ENCODE data around the gene MAD1L1. TPM values are rescaled to one million over a fixed set of nuclear protein-coding genes. Genes with fewer than 3 reads are reported as not detected.
"Not testable (repeated sequence)": the region's sequence is repeated elsewhere in the genome, so short reads cannot be mapped to it uniquely, and the experiment has no call there.

Gene MAD1L1
- total RNA-seq, 1 donor from 2014 or later = 32.2 TPM

DNA sequence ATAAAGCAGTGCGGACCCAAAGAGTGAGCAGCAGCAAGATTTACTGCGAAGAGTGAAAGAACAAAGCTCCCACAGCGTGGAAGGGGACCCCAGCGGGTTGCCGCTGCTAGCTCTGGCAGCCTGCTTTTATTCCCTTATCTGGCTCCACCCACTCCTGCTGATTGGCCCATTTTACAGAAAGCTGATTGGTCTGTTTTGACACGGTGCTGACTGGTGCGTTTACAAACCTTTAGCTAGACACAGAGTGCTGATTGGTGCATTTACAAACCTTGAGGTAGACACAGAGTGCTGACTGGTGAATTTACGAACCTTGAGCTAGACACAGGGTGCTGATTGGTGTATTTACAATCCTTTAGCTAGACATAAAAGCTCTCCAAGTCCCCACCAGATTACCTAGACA, 256.2 kb downstream of the MAD1L1 start:
- not testable (repeated sequence) for DNase-seq (ENCODE audit: low spot score)

DNA sequence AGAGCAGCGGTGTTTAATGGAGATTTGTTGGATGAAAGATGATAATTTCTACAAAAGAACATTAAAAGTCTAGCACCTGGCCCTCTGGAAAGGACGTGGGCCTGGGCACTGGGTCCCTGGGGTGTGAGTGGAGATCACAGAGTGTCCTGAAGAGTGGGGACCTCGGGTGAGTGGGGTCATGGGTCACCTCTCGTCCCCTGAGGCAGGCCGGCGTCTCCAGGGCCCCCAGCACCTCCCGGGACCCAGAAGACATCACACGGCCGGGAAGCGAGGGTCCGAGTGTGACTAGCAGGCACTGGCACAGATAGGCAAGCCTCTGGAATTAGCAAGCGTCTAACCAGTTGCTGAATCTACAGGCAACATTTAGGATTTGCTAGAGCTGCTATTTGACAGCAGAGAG, 257.2 kb downstream of the MAD1L1 start:
- DNase-seq (ENCODE audit: low spot score) = no peak

DNA sequence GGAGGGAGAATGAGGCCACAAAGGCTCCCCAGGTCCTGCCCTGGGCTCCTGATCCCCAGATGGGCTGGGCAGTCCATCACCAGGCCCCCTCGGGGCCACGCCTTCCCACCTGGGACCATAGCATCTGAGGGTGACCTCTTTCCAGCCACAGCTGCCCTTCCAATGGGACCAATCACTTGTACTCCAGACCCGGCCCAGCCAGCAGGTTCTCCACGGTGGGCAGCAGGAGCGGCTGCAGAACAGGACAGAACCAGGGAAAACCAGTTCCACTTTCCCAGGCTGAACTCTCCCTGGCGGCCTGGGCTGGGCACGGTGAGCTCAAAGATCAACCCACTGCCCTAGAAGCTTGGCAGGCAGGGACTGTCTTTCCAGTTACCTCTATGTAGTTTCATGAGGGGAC, 257.6 kb downstream of the MAD1L1 start:
- DNase-seq (ENCODE audit: low spot score) = no peak

DNA sequence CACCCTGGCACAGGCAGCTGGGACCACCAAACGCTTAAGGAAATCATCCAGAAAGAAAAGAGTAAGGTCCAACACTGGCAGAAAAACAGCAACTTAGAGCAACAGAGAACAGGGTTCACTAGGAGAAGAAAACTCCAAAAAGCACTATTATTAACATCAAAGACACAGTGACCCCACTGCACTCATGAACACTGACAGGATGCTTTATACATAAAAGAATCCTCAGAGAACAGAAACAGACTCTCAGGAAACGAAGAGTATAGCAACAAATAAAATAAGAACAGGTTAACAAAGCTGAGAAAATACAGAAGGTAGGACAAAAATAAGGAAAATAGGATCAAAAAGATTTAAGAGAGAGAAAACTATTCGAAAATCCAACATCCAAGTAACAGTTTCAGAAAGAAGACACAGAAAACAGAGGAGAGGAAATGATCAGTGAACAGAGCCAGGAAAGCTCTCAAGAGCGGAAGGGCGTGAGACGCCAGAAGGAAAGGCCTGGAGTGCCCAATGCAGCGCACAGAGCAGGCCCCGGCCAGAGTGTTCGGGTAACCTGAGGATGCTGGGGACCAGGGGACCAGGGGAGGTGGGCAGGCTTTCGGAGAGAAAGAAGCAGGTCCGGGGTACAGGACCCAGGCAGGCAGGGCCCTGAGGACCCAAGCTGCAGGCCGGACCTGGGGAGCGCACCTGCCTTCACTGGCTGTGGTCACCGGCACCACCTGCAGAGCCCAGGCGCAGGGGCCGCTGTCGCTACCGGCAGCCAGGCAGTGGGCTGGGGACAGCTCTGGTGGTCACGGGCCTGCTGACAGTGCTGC, 258.2 kb downstream of the MAD1L1 start:
- no peak for DNase-seq (ENCODE audit: low spot score)

DNA sequence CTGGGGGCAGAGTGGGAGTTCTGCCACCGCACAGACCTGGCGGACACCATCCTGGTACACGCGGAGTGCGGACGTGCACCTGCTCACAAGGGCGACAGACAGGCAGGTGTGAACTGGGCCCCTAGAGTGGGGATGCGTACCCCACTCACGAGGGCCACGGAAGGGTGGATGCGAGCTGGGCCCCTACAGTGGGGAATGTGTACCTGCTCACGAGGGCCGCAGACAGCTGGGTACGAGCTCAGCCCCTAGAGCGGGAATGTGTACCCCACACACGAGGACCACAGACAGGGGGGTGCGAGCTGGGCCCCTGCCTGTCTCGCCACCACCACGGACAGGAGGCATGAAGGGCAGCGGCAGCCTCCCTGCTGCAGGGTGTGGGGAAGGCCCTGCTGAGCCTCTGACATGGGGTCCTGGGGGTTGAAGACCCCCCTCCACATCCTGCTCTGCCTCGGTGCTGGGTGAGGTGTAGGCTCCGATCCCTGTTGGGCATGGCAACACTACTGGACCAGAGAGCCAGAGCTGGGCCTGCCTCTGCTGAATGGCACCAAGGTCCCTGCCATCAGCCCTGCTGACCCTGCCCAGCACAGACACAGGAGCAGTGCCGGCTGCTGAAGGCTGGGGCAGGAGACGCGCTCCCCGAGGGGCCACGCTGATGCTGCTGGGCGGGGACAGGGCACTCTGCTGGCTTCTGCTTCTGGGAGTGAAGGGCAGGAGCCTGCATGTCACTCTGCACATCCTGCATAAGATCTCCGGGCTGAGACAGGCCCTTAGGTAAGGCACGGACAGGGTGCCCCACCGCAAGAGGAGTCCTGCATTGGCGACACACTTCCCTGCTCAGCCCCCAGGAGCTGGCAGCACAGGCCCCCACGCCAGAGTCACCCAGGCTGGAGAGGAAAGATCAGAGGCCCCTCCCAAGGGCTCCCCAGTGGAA, 259.2 kb downstream of the MAD1L1 start:
- DNase-seq (ENCODE audit: low spot score) = no peak

DNA sequence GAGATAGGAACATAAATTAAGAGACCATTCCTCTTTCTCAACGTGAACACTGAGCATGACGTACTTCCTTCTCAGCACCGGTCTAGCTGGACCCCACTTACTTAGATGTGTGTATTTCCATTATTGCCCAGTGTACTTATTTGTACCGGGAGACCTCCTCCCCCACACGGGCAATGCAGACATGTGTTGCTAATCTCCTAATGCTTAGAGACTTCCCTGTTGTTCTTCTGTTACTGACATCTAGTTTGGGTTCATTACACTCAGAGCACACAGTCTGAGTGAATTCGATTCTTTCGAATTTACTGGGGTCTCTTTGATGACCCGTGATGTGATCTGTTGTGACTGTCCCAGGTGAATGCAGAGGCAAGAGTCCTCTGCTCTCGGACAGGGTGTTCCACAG, 260.0 kb downstream of the MAD1L1 start:
- DNase-seq (ENCODE audit: low spot score) = no peak

DNA sequence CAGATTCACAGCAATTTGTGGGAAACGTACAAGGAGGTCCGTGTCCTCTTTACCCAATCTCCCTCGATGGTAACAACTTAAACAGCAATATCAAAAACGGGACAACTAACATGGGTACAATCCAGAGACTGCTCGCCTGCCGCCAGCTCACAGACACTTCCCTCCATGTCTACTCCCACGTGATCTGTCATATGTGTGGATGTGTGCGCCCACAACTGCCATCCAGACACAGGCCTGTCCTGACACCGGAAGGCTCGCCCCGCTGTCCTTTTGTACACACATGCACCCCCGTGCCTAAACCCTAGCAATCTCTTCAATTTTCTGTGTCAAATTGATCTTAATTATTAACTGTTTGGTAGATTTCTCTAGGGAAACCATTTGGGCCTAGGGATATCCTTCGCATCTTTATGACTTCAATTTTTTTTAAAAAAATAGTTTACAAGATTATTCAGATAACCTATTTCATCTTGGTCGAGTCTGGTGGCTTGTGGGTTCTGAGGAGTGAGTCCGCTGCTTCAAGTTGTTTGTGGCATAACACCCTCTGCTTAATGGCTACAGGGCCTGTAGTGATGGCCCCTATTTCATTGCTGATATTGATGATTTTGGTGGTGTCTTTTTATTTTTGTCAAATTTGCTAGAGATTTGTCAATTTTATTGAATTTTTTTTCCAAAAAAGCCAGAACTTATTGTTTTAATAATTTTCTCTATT, 260.6 kb downstream of the MAD1L1 start:
- DNase-seq (ENCODE audit: low spot score) = no peak

DNA sequence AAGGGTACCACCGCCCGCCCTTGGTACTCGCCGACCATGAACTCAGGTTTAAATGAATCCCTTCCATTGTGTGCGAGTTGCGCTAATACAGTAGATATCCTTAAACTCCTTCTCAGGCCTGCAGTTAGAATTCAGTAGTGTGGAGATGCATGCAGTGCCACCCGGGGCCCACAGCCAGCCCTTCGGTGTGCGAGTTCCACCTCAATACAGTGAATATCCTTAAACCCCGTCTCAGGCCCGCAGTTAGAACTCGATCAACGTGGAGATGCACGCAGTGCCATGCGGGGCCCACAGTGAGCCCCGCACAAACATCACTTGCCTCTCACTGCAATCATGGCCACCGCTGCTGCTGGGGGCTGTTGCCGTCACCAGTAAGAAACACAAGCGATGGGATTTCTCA, 261.9 kb downstream of the MAD1L1 start:
- no peak for DNase-seq (ENCODE audit: low spot score)

DNA sequence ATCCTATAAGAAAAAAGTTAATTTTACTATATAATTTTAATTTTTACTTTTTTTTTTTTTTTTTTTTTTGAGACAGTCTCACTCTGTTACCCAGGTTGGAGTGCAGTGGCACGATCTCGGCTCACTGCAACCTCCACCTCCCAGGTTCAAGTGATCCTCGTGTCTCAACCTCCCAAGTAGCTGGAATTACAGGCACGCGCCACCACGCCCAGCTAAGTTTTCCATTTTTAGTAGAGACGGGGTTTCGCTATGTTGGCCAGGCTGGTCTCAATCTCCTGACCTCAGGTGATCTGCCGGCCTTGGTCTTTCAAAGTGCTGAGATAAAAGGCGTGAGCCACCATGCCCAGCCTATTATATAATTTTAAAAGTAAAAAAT, 262.5 kb downstream of the MAD1L1 start:
- DNase-seq (ENCODE audit: low spot score) = not testable (repeated sequence)

DNA sequence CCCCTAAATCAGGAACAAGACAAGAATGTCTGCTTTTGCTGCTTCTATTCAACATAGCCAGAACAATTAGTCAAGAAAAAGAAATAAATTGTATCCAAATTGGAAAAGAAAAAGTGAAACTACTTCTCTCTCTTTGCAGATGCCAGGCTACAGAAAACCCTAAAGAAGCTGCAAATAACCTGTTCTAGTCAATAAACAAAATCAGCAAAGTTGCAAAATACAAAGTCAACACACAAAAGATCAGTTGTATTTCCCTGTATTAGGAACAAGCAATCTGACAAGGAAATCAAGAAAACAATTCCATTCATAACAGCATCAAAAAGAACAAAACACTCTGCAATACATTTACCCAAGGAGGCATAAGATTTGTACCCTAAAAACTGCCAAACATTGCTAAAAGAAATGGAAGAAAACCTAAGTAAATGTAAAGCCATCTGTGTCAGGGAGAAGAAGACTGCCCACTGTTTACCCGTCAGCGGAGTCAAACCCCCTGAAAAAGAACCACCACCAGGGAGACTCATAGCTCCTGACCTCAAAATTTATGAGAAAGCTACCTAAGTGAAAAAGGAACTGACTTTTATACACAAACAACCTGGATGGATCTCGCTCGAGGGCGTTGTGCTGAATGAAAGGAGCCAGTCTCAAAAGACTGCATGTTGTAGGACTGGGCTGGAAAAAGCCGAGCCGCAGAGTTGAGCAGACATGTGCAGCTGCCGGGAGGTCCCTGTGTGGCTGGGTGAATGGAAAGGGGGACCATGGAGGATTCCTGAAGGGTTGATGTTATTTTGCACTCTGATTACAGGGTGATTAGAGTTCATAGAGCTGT, 263.1 kb downstream of the MAD1L1 start:
- no peak for DNase-seq (ENCODE audit: low spot score)

DNA sequence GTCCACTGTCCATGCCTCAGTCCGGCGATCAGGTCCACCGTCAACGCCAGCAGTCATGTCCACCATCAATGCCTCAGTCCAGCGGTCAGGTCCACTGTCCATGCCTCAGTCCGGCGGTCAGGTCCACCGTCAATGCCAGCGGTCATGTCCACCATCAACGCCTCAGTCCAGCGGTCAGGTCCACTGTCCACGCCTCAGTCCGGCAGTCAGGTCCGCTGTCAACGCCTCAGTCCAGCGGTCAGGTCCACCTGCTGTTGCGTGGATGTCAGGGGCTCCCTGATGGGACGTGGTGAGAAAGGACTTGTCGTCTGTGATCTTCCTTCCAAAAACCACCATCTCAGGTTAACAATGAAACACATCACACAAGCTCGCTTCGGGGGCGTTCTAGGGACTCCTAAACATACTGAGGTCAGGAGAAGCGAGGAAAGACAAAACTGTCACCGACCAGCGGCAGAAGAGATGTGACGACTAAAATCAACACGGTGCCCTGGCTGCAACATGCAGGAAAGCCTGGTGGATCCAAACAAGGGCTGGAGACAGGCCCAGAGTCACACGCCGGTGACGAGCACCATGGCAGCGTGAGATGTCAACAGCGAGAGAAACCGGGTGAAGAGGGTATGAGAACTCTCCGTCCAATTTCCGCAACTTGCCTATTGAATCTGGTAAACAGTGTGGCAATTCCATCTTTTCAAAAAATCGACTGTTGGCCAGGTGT, 264.2 kb downstream of the MAD1L1 start:
- DNase-seq (ENCODE audit: low spot score) = no peak

DNA sequence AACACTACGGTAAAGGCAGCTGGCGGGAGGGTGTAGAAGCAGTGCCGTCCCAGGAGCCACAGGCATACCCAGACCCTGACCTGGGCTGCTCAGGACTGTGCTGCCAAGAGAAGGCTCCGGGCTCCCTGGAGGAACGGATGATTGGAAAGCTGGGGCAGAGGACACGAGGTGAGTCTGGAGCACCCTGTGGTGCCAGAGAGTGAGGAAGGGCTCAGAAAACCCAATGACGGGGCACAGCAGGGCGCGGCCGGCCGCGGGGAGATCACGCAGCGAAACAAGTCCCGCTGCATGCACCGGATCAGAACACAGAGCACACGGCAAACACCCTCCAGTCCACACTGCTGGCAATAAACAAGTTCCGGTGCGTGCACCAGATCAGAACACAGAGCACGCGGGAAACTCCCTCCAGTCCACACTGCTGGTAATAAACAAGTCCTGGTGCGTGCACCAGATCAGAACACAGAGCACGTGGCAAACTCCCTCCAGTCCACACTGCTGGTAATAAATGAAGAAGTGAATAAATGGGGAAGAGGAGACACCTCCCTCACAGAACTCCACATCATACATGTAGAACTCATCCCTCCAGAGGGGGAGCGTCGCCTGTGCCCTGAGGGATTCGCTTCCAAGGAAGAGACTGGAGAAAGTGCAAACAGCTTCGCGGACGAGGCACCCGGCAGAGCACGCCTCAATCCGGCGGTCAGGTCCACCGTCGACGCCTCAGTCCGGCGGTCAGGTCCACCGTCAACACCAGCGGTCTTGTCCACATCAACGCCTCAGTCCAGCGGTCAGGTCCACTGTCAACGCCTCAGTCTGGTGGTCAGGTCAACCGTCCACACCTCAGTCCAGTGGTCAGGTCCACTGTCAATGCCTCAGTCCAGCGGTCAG, 265.0 kb downstream of the MAD1L1 start:
- no peak for DNase-seq (ENCODE audit: low spot score)

DNA sequence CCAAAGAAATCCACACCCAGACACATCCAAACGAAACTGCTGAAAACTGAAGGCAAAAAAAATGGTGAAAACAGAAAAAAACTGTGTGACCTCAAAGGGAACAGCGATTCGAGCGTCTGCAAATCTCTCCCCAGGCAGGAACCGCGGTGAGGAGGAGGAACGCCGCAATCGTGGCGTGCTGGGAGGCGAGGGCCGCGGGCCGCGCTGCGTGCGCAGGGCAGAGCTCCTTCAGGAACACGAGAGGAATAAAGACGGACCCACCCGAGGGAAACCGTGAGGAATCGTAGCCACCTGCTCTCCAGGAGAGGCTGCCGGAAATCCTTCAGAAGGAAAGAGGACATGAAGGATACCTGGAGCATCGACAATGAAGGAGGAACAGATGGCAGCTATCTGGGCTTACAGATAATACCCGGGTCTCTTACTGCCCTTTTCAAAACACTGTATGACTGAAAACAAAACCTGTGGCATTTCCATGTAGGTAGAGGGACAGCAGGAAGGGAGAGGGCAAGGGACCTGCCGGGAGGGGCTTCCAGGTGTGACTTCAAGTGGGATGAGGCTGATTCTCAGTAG, 266.0 kb downstream of the MAD1L1 start:
- no peak for DNase-seq (ENCODE audit: low spot score)

DNA sequence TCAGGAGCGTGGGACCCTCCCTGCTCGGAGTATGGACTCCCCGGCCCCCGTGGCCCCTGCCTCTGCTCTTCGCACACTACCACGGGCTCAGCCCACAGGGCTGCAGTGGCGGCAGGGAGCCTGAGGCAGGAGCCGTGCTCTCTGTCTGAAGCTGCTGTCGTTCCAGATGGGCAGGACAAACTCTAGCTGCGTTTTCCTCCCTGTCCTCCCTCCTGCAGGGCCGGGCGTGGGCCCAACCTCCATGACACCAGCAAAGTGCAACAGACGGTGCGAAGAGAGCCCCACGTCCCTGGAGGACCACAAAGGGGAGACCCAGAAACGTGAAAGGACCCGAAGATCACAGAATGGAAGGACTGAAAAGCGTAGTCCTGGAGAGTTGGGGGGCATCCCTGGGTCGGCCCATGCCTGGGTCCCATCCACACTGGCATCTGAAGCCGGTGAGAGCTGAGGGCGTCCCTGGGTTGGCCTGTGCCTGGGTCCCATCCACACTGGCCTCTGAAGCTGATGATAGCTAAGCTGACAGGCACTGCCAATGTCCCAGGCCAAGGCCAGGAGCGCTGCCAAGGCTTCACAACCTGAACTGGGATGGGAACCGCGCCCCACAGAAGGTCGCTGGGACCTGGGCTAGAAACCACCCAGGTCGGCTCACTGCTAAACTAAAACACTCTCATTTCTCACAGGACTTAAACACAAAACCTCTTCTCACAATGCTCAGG, 267.0 kb downstream of the MAD1L1 start:
- no peak for DNase-seq (ENCODE audit: low spot score)

DNA sequence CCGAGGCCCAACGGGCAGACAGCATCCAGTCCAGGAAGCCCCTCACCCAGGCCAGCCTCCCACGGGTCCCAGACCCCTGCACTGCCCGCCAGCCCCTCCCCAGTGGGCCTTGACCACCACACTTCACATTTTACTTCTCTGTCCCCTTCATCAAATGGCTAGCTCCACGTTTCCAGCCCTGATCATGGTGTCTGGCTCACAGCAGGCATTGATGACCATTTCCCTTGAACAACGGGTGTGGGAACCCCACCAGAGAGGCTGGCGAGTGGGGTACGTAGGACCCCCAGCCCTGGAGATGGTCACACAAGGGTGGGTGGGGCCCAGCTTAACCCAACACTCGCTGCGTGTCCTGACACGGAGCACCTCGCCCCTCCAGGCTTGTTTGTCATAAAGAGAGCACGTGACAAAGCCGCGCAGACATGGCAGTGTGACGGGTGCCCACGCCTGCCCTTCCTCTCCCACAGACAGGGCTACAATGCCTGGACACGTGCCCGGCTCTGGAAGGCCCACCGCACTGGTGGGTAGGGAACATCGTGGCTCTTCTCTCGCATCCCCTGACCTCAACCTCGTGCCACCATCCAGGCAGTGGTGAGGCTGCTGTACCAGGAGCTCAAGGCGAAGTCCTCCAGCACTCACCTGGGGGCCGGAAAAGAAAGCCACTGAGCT, 267.7 kb downstream of the MAD1L1 start:
- no peak for DNase-seq (ENCODE audit: low spot score)

DNA sequence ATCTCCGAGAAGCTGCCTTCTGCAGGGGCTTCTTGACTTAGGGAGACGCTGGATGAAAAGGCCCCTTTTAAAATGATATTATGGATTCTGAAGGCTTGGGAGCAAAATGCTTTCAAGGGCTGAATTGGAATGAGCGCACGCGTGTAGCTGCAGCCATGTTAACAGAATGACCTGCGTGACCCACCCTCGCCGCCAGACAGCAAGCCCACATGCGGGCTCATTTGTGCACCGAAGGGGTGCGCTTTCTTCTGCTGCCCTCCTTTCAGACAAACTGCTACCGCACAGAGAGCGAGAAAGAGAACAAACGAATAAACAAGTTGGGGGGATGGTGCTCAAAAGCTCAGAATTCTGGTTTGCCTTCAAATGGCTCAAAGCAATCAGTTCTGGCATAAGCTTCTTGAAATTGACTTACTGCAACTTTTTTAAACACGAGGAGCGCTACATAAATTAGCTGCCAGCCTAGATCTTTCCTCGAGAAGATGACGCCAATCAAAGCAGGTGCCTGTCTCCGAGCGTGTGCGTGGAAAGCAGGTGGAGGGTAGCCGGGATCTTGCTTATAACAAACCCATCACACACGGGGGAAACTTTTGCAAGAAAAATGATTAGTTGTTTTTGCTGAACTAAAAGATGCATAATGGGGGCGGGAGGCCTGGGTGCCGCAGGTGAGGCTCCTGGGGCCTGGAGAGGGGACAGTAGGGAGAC, 268.4 kb downstream of the MAD1L1 start:
- DNase-seq (ENCODE audit: low spot score) = no peak

DNA sequence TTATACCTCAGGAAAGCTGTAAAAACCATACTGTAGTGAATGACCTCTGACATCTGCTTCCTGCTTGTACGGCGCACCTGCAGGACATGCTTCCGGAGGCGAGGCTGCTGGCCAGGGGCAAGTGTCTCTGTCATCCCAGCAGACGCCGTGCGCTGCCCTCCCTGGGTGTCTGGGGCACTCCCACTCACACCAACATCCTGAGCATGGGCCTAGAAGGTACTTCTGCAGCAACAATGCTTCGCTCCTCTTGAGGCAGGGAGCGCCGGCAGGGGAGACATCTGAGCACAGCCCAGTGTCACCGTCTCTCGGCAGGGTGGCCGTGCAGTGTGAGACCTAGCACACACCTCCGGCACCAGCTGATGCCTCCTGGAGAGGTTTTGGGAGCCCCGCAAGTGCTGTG, 269.2 kb downstream of the MAD1L1 start:
- no peak for DNase-seq (ENCODE audit: low spot score)
